NCI-H128 (cell line): ENCODE measurements around the gene NFE2L2.
"Not testable (repeated sequence)": the region's sequence is repeated elsewhere in the genome, so short reads cannot be mapped to it uniquely, and the experiment has no call there.

Experiments
- DNase-seq: peaks from one replicate; lab custom pipeline; 2025; ENCODE audit not compliant: unreplicated experiment; lab: John Stamatoyannopoulos, UW

The NFE2L2 gene

DNA sequence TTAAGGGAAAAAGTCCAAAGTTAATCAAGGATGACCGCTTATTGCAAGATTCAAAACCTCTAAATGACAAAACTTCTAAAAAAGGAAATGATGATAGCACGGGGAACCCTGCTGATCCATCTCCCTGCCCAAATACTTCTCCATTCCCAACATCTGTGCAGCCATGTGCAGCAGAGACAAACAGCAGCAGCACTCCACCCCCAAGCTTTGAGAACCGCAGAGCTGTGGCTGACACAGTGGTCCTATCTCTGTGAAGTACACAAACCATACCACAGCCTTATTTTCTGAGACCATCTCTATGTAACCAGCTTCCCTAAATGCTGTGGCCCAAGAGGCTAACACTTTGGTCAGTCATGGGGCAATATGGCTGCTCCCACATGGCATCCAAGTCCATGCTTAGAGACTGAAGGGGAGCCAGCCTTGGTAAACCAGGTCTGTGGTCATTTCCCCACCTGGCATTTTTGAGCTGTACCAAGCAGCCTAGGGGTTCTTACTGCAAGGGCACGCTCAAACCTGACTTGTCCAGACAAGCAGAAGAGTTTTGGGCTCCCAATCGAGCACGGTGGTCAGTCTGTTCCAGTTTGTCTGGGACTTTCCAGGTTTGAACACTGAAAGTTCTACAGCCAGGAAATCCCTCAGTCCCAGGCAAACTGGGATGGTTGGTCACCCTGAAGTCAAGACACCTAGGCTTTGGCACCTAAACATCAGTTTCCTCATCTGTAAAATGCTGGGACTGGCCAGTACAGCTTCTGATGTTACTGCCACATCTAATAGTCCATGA is 17.1 kb upstream of the NFE2L2 start:
- no peak for DNase-seq

DNA sequence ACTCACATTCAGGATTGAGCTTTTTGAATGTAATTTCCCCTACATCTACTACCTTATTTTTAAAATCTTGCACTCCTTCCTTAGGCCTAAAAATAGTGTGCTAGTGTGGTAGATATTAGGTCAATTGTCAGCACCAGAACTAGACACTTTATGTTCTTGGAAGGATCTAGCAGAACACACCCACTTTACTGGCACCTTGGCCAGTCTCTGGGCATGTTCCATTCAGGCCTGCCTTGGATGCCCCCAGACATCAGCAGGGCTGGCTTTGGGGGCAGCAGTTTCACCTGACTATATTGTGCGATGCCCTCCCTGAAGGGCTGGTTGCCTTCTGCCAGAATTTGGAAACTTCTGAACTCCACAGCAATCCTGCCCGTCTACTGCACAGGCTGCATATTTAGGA is 15.3 kb upstream of the NFE2L2 start:
- DNase-seq: no peak

DNA sequence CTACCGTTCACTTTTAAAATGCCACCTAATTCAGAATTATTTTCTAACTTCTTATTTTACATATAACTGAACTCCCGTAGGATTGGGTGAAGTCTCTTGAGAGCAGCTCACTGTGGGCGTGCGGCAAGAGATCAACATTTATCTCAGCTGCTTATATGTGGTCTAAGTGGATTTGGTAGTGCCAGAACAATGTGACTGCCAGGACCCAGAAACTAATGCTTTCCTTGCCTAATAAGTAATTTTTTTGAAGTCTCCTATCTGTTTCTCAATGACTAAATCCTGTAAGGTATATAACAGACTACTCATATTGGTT is 11.2 kb upstream of the NFE2L2 start:
- no peak for DNase-seq

DNA sequence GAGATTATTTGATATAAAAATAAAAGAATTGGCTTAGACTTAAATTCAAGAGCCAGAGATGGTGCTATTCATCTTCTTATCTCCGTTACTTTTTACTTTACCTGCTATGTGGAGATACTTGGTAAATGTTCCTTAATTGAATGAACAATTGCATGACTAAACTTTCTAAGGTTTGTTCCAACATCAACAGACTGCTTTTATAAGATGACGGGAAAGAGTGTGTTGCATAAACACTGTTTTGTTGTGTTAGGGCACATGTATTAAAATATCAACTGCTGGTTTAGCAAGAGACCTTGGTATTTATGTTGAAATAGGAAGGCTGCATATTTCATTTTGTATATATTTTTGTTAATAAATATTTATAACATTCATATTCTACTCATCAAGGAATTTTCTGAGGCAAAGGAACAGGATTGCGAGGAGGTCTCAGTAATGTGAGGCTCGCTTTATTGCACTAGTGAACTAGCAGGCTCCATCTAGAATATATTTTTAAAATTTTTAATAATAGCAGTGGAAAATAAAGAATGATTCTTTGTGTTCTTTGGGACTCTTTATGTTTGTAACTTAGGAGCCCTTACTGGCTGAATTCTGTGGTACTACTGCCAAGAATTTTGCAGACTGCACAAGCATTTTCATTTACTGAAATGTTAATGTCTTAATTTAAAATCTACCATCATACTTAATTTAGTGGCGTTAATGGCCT is 10.7 kb upstream of the NFE2L2 start:
- DNase-seq: no peak

DNA sequence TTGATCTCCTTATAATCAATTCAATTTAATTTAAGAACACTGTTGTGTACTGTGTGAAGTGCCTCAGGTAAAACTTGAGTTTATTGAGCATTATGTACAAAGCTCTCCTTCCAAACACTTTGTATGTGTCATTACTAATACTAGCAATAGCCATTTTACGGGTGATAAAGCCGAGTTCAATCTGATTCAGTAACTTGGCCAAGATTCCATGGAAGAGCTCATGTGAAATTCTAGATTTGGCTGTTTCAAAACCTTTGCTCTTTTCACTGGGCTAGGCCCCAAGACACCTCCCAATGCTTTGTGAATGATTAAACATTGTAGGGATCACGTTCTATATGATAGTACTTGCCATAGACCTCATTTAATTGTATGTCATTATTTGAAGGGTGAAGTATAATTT is 8.9 kb upstream of the NFE2L2 start:
- DNase-seq: no peak

DNA sequence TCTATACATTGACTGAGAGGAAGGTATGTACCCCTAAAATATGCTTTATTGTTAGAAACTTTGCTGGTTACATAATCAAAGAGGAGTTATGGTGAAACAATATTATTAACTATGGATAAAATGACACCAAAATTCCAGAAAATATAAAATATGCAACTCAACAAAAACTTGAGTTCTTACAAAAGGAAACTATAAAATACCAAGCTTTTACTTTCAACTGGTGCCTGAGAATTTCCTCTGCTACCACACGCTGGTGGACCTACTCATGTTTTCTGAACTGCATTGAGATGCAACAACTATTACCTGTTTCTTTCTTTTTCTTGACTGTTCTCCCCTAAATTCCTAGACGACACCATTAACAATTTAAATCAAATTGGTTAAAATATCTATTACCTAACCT is 8.2 kb upstream of the NFE2L2 start:
- DNase-seq: no peak

DNA sequence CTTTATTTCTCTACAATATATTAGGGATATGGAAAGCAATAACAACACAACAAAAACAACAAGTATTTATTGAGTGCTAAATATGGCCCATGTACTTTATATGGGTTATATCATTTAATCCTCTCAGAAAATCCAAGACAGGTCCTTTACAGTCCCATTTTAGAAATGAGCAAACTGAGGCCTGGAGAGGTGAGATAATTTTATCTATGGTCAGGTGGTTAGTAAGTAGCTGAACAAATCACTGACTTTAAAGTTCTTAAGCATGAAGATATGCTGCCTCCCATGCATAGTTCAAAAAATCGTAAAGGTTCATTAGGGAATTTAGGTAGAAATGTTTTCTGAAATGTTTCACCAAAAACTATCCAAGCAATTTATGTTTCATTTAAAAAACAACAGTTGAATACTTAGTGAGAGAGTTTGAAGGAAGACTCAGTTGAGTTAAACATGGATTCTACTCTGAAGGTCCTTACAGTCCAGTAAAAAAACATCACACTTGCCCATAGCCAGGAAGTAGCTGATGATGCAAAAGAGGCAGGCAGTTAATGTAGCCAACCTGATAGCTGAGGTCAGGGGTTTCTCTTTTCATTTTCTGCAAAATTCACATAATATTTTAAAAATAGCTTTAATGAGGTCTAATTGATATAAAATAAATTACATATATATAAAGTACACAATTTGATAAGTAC is 7.6 kb upstream of the NFE2L2 start:
- DNase-seq: no peak

DNA sequence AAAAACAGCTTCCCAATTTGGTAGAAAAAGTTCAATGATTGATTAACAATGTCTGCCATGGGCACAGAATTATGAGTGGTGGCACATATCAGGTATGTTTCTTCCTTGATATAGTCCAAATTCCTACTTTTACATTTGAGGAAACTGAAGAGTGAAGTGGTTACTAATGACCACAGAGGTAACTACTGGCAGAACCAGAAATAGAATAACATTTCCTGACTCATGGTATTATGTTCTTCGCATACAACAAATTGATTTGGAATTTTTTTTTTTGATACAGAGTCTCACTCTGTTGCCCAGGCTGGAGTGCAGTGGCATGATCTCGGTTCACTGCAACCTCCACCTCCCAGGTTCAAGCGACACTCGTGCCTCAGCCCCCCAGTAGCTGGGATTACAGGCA is 6.0 kb upstream of the NFE2L2 start:
- no peak for DNase-seq

DNA sequence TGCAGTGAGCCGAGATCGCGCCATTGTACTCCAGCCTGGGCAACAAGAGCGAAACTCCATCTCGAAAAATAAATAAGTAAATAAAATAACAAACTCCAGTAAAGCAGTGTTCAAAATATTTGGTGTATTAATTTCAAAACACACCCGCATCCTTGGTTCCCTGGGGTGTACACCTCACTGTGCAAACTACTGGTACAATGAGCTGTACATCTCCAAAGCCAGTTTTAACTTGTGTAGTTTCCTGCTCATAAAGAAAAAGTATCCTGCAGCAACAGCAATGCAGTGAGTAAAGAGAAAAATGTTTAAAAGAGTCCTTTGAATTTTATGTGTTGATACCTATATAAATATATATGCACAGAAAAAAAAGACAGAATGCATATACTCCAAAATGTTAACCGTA is 4.4 kb upstream of the NFE2L2 start:
- no peak for DNase-seq

DNA sequence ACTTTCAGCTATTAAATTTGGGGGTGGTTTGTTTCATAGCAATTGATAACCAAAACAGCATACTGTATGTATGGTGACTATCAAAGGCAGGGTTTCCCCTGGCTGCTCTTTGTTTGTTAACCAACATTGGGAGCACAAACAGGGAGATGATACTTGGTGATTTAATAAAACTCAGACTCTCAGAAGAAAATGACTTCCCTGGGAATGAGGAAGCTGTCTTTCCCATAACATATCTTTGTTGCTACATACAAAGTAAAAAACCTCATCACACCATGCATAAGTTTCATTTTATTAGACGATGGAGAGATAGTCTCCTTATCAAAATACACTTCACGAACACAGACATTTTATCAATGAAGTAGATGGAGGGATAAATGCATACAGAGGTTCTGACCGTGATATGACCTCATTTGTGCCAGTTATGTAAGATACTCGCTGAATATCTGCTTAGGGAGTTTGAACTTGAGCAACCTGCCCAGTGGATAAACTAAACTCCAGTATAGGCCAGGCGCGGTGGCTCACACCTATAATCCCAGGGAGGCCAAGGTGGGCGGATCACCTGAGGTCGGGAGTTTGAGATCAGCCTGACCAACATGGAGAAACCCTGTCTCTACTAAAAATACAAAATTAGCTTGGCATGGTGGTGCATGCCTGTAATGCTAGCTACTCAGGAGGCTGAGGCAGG is 3.8 kb upstream of the NFE2L2 start:
- no peak for DNase-seq

DNA sequence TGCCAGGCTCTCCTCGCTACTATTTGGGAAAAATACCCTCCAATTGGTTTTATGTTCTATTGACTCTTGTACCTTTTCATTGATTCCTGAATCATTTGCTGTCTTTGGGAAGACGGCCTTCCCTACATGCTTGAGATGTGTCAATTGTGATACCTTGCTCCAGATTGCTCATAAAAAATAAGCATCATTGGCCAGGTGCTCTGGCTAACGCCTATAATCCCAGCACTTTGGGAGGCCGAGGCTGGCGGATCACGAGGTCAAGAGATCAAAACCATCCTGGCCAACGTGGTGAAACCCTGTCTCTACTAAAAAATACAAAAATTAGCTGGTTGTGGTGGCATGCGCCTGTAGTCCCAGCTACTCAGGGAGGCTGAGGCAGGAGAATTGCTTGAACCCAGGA is 2.4 kb upstream of the NFE2L2 start:
- not testable (repeated sequence) for DNase-seq

DNA sequence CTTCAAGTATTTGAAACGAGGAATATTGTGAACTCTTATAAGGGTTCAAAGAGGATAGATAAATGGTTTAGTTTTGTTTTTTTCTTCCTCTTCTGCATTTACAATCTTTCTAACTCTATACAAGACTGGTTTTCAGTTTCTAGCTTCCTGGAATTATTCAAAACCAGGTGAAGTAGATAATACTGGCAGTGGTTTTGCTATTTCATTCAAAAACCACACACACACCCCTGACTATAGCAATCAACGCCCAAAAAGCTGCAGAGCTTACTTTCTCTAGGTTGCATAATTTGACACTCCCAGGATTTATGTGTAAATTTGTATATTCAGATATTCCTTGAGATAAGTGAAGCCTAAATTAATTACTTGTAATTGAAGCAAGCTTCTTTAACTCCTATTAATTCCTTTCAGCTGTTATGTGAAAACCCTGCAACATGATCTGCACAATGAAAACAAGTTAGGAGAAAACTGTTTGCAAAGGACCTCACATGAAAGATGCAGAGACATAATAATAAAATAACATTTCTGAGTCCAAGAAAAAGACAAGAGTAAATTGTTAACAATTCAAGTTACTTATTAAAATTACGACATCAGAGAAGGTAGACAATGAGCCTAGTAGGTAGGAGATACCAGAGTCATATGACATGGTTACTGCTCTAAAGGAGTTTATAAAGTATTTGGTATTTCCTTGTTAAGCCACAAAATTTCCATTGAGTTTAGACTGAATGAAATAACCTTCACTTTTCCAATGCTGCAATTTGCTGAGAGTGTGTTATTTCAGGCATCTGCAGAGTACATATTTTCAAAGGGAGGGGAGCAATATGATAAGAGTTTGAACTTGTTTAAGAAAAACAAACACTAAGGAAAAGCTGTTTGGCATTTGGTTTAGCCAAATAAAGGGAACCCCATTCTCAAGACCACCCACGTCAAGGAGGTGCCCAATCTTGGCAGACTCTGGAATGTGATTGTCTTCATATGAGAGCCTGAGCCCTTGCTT is 1.6 kb upstream of the NFE2L2 start:
- no peak for DNase-seq

DNA sequence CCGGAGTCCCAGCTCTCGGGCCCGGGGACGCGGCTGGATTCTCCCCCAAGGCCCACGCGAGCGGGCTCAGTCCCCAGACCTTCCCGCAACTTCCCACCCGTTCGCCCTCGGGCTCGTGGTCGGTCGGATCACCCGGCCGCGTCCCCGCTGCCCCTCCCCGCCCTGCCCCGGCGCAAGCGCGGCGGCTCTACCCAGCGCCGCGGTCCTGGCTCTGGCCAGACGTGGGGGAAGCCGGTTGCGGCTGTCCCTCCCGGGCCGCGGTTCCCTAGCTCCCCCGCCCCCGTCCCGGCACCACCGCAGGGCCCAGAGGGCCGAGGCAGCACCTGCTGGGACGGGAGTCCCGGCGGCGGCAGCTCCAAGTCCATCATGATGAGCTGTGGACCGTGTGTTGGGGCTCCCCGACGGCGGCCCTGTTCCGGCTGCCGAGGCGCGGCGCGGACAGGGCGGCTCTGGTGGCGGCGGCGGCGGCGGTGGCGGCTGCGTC is 276 bp downstream of the NFE2L2 start:
- no peak for DNase-seq

DNA sequence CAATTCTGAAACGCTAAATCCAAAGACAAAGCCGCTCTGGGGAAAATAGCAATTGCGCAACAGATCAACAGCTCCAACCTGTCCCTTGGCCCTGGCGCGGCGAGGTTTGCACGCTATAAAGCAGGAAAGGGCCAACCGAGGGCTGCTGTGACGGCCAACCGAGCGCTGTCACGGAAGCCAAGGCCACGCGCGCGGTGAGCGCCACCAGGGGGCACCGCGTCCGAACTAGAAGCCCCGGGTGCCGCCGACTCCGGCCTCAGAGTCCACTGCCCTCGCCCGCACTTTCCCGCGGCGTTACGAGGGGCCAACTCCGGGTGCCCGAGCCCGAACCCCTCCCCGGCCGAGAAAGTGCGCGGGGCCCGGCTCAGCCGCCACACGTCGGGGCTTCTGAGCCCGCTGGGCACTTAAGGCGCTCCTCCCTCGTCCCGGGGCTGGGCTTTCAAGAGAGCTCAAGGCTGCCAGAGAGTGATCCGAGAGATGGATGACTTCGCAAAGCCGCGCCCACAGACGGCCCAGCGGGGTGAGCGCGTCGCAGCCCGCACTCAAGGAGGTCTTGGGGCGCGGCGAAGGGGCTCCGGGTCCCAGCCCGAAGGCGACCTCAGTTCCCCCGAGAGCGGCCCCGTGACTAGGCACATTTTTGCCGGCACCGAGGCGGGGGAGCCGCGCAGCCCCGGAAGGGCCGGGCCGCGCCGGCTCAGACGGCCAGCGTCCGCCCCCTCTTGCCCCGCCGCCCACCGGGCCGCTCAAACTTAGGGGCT is 897 bp downstream of the NFE2L2 start:
- peak; percentile 84 for DNase-seq

DNA sequence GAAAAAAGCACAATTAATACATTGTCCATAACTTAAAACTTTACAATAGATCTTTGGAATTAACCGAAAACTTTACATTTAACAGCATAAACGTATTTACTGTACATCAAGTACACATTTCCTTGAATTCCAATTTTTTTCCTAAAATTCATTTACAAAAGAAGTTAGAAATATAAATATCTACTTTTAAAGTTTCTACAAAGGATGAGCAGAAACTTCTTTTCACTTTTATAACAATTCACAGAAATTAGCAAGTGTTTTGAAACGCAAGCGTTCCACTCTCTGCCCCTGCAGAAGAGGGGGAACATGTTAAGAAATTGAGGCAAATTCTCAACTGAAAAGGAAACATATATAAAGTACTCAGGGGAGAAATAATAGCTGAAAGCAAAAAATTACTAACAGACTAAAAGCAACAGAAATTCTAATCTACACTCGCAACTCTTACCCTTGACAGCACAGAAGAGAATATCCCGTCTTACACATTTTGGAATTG is 1.5 kb downstream of the NFE2L2 start:
- DNase-seq: no peak

DNA sequence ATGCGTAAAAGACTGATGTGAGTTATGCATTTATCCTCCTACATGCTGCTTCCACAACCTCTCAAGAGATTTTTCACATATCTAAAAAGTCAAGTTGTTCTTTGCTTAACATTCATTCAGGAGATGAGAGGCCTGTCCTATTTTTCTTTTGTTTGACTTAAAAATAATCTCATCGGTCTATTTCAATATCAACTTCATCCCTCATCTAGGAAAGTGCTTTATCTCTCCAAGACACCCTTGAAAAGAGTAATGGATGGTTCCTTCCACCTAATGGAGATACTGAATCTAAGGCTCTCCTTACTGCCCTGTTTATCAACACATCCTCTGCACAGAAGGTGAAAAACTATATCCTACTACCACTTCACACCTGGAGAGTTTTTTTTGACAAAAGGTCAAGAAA is 2.4 kb downstream of the NFE2L2 start:
- DNase-seq: no peak

DNA sequence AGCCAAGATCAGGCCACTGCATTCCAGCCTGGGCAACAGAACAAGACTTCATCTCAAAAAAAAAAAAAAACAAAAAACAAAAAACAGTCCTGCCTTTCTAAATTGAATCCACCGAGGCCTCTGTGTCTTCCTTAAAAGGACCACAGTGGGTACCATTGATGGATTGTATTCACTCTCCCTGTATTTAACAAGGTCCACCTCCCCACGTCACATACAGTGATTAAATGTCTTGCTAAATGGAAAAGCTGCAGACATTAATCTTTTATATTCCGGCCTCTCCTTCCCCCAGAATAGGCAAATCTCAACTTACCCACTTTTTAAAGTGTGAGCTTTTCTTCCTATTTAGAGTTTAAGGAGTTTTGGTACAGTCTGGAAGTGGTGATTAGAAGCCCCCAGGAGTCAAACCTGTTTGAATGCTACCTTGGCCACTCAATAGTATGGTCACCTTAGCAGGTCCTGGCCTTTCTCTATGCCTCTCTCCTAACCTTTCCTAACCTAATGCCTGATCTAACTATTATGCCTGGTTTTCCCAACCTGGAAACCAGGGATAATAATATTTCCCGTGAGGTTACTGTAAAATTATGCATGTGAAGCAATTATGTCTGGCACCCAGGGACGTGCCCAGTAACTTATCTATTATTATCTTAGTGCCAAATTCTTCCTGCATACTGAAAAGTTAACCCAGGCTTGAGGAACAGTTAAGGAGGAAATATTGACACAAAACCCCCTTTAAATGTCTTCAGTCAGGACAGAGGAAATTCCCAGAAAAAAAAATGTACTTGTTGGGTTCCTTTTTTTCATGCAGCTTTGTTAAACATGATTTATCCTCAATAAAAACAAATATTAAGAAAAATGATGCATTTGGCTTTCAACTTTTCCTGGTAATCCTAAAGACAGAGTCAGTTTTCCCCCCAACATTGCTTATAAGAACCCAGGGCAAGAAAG is 3.1 kb downstream of the NFE2L2 start:
- DNase-seq: no peak

DNA sequence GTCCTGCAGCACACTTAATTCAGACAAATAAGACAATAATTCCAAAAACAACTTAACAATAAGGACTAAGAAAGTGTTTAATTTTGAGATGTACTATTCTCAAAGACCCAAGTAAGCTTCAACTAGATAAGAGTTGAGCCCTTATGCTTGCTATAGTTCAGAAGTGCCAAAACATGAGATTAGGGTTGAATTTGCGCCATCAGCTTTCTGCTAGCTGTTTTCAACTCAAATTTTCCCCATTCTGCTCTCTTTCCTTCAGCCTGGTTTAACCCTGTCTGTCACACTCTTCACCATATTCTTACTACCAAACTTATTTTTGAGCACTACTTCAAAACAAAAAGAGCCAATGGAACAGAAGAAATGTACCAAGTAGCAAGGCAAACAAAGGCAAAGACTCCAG is 4.1 kb downstream of the NFE2L2 start:
- no peak for DNase-seq
